Neural cell (in vitro differentiated cells): ENCODE data around the gene SLC41A3.

Experiments
- CTCF ChIP-seq: fragments of 450-650 bp; IDR thresholded peaks from 2 replicates; pipeline ENCODE4 v1.5.1; 2014; ENCODE audit warnings: antibody characterized with exemption, mild to moderate bottlenecking, moderate library complexity; ENCODE audit not compliant: poor library complexity, severe bottlenecking
- EP300 ChIP-seq: fragments of 450-650 bp; conservative IDR thresholded peaks from 2 replicates; pipeline ENCODE4 v1.6.1; 2014; ENCODE audit warnings: antibody characterized with exemption, mild to moderate bottlenecking, moderate library complexity; ENCODE audit not compliant: poor library complexity, severe bottlenecking
- POLR2AphosphoS5 ChIP-seq: IDR thresholded peaks from 2 replicates; pipeline ENCODE4 v1.6.1; 2012
- REST ChIP-seq: IDR thresholded peaks from 2 replicates; pipeline ENCODE4 v1.6.1; 2012; ENCODE audit warnings: borderline replicate concordance

GRCh38 chr3:126103121-126104027 is 19.4 kb upstream of the SLC41A3 start:
- no peak for TF ChIP-seq POLR2AphosphoS5
- no peak for TF ChIP-seq REST
- TF ChIP-seq EP300, result no peak
- no peak for TF ChIP-seq CTCF
